Measurements from ENCODE around the gene TCP10L.

TCP10L gene

GRCh38 chr21:32590130-32590529, 4.8 kb upstream of the TCP10L start:
- no peak for DNase-seq (ENCODE audit: low read depth, low spot score)
- H3K4me3 ChIP-seq (ENCODE audit: low read length), result no peak overlapping the region

DNA sequence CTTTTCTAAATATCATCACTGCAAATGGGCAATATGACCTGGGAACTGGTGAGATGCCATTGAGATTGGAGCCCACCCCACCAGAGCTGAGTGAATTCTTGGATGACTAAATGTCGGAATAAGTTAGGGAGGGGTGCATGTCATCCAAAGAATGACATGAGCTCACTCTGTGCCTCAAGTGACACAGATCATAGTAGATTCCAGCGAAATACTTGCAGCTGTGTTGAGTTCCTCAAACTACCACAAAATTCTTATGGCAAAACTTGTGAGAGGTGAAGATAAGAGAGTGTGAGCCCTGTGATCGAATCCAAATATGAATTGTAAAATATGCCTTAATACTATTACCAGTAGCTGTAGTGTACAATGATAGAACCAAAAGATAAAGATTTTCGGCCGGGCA, 2.3 kb upstream of the TCP10L start:
- no peak for DNase-seq (ENCODE audit: low read depth, low spot score)
- no peak overlapping the region for H3K4me3 ChIP-seq (ENCODE audit: low read length)

GRCh38 chr21:32587120-32587519, 1.8 kb upstream of the TCP10L start:
- DNase-seq (ENCODE audit: low read depth, low spot score), result no peak
- no peak overlapping the region for H3K4me3 ChIP-seq (ENCODE audit: low read length)

DNA sequence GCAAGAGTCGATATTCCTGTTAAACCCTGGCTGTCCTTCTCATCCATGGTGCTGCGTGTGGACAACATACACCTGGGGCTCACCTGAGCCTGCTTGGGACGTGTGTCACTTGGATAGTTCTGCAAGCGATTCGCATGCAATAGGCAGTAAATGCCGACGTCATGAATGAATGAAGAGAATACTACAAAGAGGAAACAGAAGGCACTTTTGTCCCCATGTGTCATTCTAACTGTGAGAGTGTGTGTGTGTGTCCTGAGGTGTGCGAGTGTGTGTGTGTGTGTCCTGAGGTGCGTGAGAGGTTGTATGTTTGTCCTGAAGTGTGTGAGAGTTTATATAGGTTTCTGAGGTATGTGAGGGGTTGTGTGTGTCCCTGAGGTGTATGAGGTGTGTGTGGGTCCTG, 647 bp upstream of the TCP10L start:
- DNase-seq (ENCODE audit: low read depth, low spot score), result no peak
- no peak overlapping the region for H3K4me3 ChIP-seq (ENCODE audit: low read length)

- H3K4me3 ChIP-seq (ENCODE audit: low read length), result no peak overlapping the region
- no peak for DNase-seq (ENCODE audit: low read depth, low spot score)
These were observed 851 bp downstream of the TCP10L start for GRCh38 chr21:32584472-32584871.

DNA sequence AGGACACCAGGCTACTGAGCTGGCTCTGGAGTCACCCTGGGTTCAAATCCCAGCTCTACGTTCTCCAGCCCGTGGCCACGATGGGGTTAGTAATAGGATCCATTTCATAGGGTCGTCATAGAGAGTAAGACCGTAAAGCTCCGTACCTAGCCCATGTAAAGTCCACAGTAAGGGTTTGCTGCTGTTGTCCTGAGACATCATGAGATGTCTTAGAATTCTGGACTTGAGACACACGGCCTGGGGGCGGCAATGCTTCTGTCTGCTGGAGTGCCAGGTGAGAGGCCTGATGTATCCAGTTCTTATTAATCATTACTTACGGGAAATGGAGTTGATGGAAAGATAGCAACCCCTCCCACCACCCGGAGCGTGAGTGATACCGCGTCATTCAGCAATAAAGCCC, 3.6 kb downstream of the TCP10L start:
- no peak for DNase-seq (ENCODE audit: low read depth, low spot score)
- no peak overlapping the region for H3K4me3 ChIP-seq (ENCODE audit: low read length)

GRCh38 chr21:32580949-32581348, 4.4 kb downstream of the TCP10L start:
- no peak for DNase-seq (ENCODE audit: low read depth, low spot score)
- H3K4me3 ChIP-seq (ENCODE audit: low read length), result no peak overlapping the region

DNA sequence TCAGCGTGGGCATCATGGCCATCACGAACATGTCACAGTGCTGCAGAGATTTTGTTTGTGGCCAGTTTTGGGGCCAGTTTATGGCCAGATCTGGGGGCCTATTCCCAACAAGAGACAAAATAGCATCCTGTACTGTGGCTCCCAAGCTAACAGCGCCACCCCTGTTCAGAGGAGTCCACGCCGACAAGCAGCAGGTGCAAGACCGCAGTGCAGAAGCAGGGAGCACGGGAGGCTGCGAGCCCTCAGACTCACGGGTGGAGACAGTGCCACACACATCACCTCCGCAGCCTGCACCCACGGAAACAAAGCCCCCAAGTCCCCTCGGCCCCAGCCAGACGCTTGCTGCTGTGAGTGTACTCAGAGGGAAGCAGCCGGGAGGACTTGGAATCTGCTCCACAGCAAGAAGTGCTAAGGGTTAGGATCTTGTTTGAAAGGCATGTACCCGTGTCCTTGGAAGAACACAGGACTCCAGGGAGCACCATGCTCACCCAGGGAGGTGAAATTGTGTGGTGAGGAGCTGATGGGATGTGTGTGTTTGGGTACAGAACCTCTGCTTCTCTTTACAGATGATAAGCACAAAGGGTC, 7.1 kb downstream of the TCP10L start:
- peak; percentile 56 for DNase-seq (ENCODE audit: low read depth, low spot score)
- peak overlapping the region; percentile 11 for H3K4me3 ChIP-seq (ENCODE audit: low read length)

GRCh38 chr21:32576011-32576410, 9.3 kb downstream of the TCP10L start:
- DNase-seq (ENCODE audit: low read depth, low spot score), result no peak
- no peak overlapping the region for H3K4me3 ChIP-seq (ENCODE audit: low read length)

GRCh38 chr21:32574946-32575925, 10.1 kb downstream of the TCP10L start:
- no peak overlapping the region for H3K4me3 ChIP-seq (ENCODE audit: low read length)
- DNase-seq (ENCODE audit: low read depth, low spot score), result no peak

GRCh38 chr21:32572574-32573420, 12.5 kb downstream of the TCP10L start:
- H3K4me3 ChIP-seq (ENCODE audit: low read length), result no peak overlapping the region
- no peak for DNase-seq (ENCODE audit: low read depth, low spot score)

DNA sequence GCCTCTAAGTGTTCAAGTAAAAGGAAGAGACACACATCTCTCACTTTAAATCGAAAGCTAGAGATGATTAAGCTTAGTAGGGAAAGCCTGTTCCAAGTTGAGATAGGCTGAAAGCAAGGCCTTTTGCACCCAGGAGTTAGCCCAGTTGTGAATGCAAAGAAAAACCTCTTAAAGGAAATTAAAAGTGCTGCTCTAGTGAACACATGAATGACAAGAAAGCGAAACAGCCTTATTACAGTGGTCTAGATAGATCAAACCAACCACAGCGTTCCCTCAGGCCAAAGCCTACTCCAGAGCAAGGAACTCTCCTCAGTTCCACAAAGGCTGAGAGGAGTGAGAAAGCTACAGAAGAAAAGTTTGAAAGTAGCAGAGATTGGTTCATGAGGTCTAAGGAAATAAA, 14.9 kb downstream of the TCP10L start:
- no peak for DNase-seq (ENCODE audit: low read depth, low spot score)
- no peak overlapping the region for H3K4me3 ChIP-seq (ENCODE audit: low read length)

DNA sequence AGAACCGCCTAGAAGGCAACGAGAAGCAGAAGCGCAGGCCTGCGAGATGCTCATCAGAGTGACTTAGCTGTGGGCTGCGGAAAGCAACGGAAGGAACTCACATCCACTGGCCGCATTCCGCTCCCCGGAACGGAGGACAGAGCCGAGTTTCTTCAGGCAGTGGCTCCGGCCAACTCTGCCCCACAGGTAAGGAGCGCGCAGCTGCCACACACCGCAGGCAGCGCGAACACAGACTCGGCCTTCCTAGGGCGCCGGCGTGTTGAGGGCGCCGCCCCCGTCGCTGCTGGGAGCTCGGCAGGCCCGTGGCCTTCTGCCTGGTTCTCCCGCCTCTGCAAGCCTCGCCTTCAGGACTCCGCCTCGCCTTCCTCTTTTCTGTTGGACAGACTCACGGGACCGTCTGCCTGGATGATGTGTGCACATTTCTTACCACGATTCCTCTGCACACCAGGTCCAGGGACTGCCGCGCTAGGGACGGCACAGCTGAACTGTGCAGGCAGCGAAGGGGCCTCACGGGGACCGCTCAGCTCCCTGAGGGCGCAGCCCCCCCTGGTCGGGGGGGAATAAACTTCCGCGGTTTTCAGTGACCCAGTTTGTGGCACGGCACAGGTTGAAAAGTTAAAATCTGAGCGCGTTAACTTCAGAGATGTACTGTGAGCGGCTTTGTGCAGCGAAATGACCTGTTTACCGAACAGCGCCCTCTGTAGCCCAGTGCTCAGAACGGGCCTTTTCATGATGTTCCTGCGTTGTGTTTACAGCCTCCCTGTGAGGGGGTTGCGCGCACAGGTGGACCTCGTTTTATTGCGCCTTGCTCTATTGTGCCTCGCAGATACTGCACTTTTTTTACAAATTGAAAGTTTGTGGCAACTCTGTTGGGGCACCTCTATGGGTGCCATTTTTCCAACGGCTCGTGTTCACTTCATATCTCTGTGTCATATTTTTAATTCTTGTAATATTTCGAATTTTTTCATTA, 15.8 kb downstream of the TCP10L start:
- peak overlapping the region; percentile 70 for H3K4me3 ChIP-seq (ENCODE audit: low read length)
- peak; percentile 85 for DNase-seq (ENCODE audit: low read depth, low spot score)

DNA sequence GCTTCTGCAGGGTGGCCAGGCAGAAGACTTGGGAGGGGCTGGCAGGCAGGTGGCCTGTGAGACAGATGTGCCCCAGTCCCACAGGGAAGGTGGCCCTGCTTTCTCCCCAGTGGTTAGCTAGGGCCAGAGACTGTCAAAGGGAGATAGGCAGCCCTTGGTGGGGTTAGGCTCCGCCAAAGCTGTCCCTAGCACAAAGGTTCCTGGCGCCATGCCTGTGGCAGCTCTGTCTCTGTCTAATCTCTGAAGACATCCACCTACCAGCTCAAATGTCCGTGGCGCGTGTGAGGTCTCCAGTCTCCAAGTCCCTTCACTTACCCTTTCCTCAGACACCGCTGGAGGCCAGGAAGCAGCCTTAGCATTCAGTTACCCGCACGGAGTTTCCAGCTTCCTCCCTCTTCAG, 17.7 kb downstream of the TCP10L start:
- no peak overlapping the region for H3K4me3 ChIP-seq (ENCODE audit: low read length)
- no peak for DNase-seq (ENCODE audit: low read depth, low spot score)

DNA sequence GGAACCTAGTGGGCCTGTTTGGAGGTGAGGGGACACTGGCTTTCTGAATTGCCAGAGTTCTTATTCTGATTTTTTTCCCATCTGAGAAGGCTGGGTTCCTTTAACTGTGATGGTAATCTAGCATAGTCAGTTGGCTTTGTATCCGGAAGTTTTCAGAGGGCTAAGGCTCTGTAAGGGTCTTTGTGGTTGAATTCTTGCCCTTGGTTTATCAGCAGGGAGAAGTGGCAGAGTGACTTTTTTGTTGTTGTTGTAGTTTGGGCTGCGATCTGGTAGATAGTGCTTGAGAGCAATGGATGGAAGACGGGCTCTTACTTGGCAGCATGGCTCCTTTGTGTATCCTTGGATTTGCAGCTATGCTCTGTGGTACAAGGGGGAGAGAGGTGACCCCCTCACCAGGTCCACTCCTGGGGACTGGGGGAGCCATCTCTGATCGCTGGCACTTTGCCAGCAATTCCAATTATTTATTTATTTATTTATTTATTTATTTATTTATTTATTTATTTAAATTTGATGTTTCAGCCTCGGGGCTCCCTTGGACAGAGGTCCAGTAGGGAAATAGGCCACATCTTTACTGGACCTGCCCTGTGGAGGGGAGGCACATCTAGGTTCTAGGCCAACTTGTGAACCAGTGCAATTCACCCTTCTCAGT, 18.5 kb downstream of the TCP10L start:
- DNase-seq (ENCODE audit: low read depth, low spot score), result no peak
- no peak overlapping the region for H3K4me3 ChIP-seq (ENCODE audit: low read length)

- DNase-seq (ENCODE audit: low read depth, low spot score), result no peak
- H3K4me3 ChIP-seq (ENCODE audit: low read length), result no peak overlapping the region
These were observed 19.4 kb downstream of the TCP10L start for GRCh38 chr21:32565856-32566465.

- no peak overlapping the region for H3K4me3 ChIP-seq (ENCODE audit: low read length)
- no peak for DNase-seq (ENCODE audit: low read depth, low spot score)
These were observed 22.4 kb downstream of the TCP10L start for GRCh38 chr21:32562915-32563314.

- H3K4me3 ChIP-seq (ENCODE audit: low read length), result no peak overlapping the region
- DNase-seq (ENCODE audit: low read depth, low spot score), result no peak
These were observed 22.9 kb downstream of the TCP10L start for GRCh38 chr21:32562426-32562825.
